NCI-H1694 treated with DMSO at 0.1 percent for 48 hours (cell line): ENCODE results near the gene USP25.

Experiments
- DNase-seq: peaks from one replicate; lab custom pipeline; 2025; lab: John Stamatoyannopoulos, UW

The USP25 gene

DNA sequence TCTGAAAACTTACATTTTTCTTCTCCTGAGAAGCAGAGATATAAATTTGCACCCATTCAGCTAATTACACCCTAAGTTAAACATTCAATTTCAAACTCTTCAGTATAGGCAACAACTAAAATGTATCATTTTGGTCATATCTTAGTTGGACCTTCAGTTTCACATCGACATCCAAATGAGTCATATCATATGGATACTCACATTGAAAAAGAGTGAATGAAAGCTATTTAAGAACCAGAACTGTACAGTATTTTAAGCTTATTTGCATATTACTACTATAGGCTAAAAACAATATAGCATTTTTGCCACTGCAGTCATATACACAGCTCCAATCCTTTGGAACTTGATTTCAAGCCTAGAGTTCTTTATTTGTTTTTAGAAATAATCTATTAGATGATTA, 33.6 kb downstream of the USP25 start:
- no peak for DNase-seq

DNA sequence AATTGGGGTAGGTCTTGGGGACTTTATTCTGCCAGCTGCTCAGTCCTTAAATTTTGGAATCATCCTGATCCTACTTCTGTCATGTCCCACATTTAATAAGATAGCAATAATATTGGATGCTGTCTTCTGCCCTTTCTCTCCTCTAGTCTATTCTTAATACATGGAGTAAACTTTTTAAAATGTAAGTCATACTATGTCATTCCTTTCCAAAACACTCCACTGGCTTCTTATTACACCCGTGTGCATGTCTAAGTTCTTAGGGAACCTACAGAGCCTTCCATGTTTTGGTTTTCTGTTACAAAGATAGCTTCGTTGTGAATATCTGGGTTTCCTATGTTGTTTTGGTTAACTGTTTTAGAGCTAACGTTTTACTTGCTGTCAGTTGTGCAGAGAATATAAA, 35.1 kb downstream of the USP25 start:
- no peak for DNase-seq

DNA sequence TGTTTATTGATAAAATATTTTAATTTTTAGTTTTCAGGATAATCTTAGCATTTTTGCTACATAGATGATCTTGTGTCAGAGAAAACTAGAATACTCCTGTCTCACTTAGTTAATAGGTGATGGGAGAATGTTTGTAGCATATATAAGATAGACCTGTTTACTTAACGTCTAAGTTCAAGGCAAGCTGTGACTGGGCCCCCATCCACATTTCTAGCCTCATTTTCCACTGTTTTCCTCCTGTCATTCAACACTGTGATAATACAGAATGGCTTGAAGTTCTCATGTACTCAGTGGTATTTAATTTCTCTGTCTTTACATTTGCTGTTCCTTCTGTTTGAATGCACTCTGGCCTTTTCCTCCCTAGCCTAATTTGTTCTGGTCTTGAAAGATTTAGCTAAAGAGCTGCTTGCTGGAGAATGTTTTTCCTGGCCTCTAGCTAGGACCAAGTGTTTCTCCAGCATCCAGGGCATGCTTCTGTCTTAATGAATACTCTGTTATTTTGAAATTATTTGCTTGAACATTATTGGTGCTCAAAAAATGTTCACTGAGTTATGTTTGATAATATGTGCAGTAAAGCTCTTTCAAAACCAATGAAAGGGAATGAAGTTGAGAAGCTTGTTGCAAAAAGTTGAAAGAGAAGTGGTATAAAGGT, 37.3 kb downstream of the USP25 start:
- no peak for DNase-seq

- DNase-seq, result no peak
Measured at GRCh38 chr21:15768045-15768601, 38.3 kb downstream of the USP25 start.

DNA sequence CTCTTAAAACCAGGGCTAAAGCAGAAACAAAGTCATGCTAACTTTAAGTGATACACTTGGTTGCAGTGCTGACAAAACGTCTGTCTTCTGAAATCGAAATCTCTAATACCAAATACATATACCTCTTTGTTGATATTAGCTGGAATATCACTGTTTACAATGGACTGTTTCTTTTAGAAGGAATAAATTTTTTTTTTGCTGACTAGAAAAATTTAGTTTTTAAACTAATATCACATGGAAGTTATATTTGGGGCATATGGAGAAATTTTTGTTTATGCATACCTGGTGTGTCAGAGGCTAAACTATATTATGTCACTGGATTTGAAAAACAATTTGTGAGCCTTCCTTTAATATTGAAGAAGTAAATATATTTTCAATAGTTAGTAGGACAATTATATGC, 39.1 kb downstream of the USP25 start:
- no peak for DNase-seq

DNA sequence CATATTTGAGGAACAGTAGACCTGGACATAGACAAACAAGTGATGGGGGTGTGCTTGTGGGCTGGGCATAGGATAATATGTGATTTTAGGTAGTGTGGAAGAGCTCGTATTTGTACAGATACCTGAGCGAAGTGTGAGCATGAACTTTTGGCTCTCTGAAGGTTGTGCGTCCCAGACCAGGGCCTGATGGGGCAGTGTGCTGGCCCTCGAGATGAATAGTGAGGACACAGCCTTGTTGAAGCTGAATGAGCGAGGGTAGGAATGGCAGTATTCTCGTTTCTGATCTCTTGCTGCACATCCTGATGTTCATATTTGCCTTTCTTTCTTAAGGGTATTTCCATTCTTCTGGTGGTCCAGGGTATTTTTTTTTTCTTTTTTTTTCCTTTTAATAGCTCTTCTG, 41.5 kb downstream of the USP25 start:
- no peak for DNase-seq

GRCh38 chr21:15772654-15773053, 42.9 kb downstream of the USP25 start:
- DNase-seq, result no peak

GRCh38 chr21:15774590-15774989, 44.8 kb downstream of the USP25 start:
- DNase-seq, result no peak

- DNase-seq, result no peak
Measured at GRCh38 chr21:15775291-15775690, 45.5 kb downstream of the USP25 start.

GRCh38 chr21:15775981-15776380, 46.2 kb downstream of the USP25 start:
- no peak for DNase-seq

DNA sequence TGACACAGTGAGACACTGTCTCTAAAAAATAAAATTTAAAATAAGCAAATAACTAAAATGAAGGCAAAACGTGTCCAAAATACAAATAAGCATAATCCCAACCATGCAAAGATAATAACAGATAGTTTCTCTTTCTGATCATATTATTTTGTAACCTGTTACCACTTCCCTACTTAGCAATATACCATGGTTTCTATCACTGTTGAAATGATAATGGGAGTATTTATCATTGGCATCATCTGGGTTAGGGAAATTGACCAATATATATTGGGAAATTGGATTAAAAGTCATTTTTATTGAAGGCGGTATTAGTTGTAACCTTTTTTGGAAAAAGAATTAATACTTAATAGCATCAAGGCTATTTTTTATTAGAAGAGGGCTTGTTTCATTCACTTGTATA, 47.0 kb downstream of the USP25 start:
- no peak for DNase-seq

DNA sequence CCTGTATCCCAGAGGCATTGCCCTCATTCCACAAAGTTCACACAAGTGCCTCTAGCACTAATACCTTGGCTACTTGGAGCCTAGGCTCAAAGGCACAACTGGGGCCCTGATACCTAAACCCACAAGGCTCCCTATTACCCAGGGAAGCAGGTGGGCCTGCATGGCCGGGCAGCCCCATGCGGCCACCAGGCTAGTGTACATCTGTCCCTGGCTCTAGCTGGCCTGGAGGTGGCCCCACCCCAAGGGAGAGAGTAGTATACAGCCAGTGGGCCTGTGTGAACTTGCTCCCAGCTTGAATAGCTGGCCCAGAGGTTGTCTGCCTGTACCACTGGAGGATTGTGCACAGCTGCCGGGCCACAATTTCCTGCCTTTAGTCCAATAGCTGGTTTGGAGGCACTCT, 52.2 kb downstream of the USP25 start:
- DNase-seq, result no peak

GRCh38 chr21:15788847-15789523, 59.2 kb downstream of the USP25 start:
- DNase-seq, result no peak

DNA sequence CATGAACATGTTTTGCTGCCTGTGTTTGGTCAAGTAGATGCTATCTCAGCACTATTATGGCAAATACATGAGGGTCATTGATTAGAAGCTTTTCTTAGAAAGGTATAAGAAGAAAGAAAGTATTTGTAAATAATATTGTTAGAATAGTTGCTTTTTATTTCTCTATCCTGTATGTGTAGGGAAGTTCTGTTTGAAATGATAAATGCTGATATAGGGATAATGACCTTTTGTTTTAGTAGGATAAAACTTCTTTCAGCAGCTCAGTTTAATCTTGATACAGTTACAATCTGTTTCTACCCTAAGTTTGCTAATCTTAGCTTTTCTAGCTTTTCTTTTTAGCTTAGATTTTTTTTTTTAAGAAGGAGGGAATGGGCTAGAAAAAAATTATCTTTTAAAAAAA, 63.3 kb downstream of the USP25 start:
- no peak for DNase-seq

GRCh38 chr21:15793550-15794235, 63.9 kb downstream of the USP25 start:
- no peak for DNase-seq

DNA sequence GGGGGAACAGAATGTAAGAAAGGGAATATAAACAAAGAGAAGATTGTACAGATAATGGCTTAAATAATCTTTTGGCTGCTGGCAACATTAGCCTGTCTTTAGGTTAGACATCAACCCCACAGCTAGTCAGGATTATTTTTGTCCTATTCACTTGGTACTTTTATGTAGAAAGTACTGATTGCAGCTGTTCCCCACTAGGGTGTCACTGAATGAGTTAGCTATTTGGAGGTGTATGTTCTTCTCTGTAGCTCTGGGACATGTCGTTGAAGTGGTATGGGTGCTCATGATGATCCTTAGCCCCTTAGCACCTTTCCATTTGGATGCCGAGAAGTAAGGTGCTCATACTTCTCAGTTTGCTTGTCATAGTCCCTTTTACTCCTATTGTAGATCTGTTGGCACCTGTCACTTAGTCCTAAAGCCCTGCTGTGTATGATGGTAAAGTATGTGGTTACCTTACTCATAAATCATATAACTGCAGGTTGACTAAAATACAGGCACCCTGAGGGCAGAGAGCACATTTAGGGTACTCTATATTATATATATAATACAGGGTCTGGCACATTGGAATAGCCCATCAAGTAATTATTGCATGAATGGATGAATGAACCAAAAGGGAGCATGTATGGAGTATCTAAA, 64.6 kb downstream of the USP25 start:
- DNase-seq, result no peak

- no peak for DNase-seq
Measured at GRCh38 chr21:15795533-15795932, 65.8 kb downstream of the USP25 start.

DNA sequence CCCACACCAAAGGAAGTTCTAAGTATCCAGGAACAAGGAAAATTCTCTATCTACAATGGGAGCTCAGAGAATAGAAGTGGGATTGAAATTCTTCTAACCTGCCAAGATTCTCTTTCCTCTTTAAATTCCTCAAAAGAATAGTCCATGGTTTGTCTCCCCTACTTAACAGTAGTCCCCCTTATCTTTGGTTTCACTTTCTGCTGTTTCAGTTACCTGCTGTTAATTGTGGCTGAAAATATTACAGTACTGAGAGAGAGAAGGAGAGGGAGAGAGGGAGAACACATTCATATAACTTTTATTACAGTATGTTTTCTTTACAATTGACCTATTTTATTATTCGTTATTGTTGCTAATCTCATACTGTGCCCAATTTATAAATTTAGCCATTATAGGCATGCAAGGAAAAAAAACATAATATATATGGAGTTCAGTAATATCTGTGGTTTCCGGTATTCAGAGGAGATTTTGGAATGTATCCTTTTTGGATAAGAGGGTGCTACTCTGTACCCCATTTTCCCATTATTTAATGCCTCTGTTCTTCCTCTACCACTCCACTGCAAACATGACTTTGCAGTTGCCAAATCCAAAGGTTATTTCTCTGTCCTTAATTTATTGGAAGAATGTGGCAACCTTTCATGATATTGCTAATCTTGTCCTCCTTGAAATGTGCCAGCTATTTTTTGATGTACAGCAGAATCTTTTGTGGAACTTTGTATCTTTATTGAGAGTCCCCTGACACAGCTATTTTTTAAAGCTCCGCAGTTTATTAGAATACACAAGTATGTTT, 68.0 kb downstream of the USP25 start:
- no peak for DNase-seq

- no peak for DNase-seq
Measured at GRCh38 chr21:15801352-15801863, 71.6 kb downstream of the USP25 start.

DNA sequence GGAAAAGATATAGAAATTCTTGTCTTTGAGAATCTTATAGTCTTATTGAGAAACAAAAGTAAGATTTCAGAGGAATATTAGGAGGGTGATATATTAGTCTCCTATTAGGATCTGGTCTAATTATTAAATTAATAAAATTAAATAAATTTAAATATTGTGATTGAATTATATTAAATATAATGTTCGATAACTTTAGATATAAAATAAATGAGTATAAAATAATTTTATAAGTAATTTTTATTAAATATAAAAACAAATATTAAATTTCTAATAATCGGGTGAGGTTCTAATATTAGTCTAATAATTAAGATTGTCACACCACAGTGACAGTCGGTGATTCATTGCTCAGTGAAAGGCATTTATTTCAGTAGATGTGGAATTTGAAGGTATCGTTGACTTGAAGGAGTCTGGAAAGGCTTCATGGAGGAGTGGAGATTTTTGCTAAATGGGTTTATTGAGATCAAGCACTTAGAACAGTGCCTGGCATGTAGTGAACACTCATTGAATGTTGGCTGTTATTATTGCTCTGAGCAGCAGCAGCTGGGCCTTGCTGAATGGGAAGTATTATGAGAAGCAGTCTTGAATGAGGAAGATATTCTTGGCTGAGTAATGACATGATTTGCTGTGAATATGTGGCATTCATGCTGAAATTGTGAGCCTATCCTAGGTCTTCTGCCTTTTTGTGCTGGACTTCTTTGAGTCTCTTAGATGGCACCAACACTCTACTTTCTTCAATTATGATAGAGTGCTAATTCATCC, 74.6 kb downstream of the USP25 start:
- DNase-seq, result no peak

DNA sequence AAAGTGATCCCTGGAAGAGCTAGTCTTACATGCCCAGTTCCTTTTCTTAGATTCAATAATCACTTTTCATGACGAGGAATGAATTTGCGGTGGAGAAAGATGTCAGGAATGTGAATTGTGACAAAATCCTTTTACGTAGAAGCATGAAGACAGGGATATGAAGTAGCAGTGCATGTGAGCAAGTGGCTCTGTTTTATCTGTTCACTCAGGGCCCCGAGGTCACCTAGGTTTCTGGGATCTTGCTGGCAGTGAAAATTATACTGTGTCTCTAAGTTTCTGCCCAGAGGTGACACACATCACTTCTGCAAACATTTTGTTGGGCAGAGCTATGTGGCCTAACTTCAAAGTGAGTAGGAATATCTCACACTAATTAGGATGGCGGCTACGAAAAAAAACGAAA, 79.3 kb downstream of the USP25 start:
- no peak for DNase-seq
